CD1c-positive myeloid dendritic cell (primary cell): ENCODE data around the gene ADCY9.

ENCODE experiments used
- DNase-seq: peaks from one replicate; pipeline ENCODE4 v3.0.0-alpha.2; 2016; ENCODE audit errors: extremely low spot score

The ADCY9 gene

GRCh38 chr16:4003576-4003975 lies 112.7 kb downstream of the ADCY9 start:
- no peak for DNase-seq

GRCh38 chr16:4003166-4003565 lies 113.1 kb downstream of the ADCY9 start:
- no peak for DNase-seq

- no peak for DNase-seq
Observed at GRCh38 chr16:4002121-4002520, 114.1 kb downstream of the ADCY9 start.

GRCh38 chr16:3999479-4000325 lies 116.5 kb downstream of the ADCY9 start:
- no peak for DNase-seq

GRCh38 chr16:3998793-3999478 lies 117.3 kb downstream of the ADCY9 start:
- no peak for DNase-seq

- DNase-seq = no peak
Observed at GRCh38 chr16:3997231-3997841, 118.9 kb downstream of the ADCY9 start.

- no peak for DNase-seq
Observed at GRCh38 chr16:3995001-3995400, 121.2 kb downstream of the ADCY9 start.

GRCh38 chr16:3993052-3993785 lies 123.0 kb downstream of the ADCY9 start:
- no peak for DNase-seq

- peak; percentile 56 for DNase-seq
Observed at GRCh38 chr16:3992297-3993051, 123.8 kb downstream of the ADCY9 start.

GRCh38 chr16:3988824-3989223 lies 127.4 kb downstream of the ADCY9 start:
- no peak for DNase-seq

- DNase-seq = peak; percentile 49
Observed at GRCh38 chr16:3988011-3988410, 128.2 kb downstream of the ADCY9 start.

GRCh38 chr16:3987231-3987630 lies 129.0 kb downstream of the ADCY9 start:
- DNase-seq = no peak

GRCh38 chr16:3986235-3986544 lies 130.1 kb downstream of the ADCY9 start:
- no peak for DNase-seq

- DNase-seq = no peak
Observed at GRCh38 chr16:3984111-3985060, 131.9 kb downstream of the ADCY9 start.

GRCh38 chr16:3983081-3983520 lies 133.1 kb downstream of the ADCY9 start:
- peak; percentile 49 for DNase-seq

GRCh38 chr16:3982216-3982615 lies 134.0 kb downstream of the ADCY9 start:
- no peak for DNase-seq

- no peak for DNase-seq
Observed at GRCh38 chr16:3980253-3981111, 135.8 kb downstream of the ADCY9 start.

- DNase-seq = no peak
Observed at GRCh38 chr16:3979518-3979917, 136.7 kb downstream of the ADCY9 start.

- DNase-seq = no peak
Observed at GRCh38 chr16:3979070-3979469, 137.2 kb downstream of the ADCY9 start.
